Measurements from ENCODE around the gene MEGF6. TPM values are rescaled to one million over a fixed set of nuclear protein-coding genes. Genes with fewer than 3 reads are reported as not detected.

MEGF6 gene
- total RNA-seq, 1 donor from 2014 or later = 64.7 TPM

DNA sequence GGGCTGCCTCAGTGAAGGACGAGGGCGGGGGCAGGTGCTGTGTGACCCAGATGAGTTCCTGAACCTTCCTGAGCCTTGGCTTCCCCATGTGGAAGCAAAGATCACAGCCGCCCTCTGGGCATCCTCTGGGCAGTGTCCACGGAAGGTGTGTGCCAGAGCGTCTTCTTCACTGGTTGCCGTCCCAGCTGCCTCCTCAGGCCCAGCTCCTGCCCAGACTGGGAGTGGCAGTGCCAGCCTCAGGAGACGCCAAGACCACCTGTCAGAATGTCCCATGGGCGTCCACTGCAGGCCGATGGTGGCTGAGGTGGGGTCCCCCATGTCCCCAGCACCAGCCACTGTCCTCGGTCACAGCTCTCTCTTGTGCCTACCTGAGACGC is 146.7 kb downstream of the MEGF6 start:
- Mint-ChIP-seq H3K9me3 (ENCODE audit: unreplicated experiment) (peaks cover 1% of the 10 kb centered on the region), H3K36me3 (ENCODE audit: unreplicated experiment) (no peaks in the 10 kb centered on the region), H3K4me3 (ENCODE audit: unreplicated experiment) (no peak overlapping the region), H3K4me1 (ENCODE audit: low read depth, unreplicated experiment) (peaks cover 7% of the 10 kb centered on the region), H3K27me3 (ENCODE audit: unreplicated experiment) (peaks cover 3% of the 10 kb centered on the region), H3K27ac (ENCODE audit: unreplicated experiment) (no peak overlapping the region)
- no peak for DNase-seq
- TF ChIP-seq CTCF (IDR thresholded peaks at IDR 0.05; ENCODE audit: partially characterized antibody, unreplicated experiment) = no peak

- no peaks in the 10 kb centered on the region for H3K36me3 Mint-ChIP-seq (ENCODE audit: unreplicated experiment)
- H3K27ac Mint-ChIP-seq (ENCODE audit: unreplicated experiment) = no peak overlapping the region
- H3K4me3 Mint-ChIP-seq (ENCODE audit: unreplicated experiment) = no peak overlapping the region
- peaks cover 1% of the 10 kb centered on the region for H3K9me3 Mint-ChIP-seq (ENCODE audit: unreplicated experiment)
- DNase-seq = peak; percentile 29
- peaks cover 9% of the 10 kb centered on the region for H3K4me1 Mint-ChIP-seq (ENCODE audit: low read depth, unreplicated experiment)
- TF ChIP-seq CTCF (IDR thresholded peaks at IDR 0.05; ENCODE audit: partially characterized antibody, unreplicated experiment) = no peak
- H3K27me3 Mint-ChIP-seq (ENCODE audit: unreplicated experiment) = peaks cover 4% of the 10 kb centered on the region
Observed at GRCh38 chr1:3463891-3464648, 147.2 kb downstream of the MEGF6 start.

DNA sequence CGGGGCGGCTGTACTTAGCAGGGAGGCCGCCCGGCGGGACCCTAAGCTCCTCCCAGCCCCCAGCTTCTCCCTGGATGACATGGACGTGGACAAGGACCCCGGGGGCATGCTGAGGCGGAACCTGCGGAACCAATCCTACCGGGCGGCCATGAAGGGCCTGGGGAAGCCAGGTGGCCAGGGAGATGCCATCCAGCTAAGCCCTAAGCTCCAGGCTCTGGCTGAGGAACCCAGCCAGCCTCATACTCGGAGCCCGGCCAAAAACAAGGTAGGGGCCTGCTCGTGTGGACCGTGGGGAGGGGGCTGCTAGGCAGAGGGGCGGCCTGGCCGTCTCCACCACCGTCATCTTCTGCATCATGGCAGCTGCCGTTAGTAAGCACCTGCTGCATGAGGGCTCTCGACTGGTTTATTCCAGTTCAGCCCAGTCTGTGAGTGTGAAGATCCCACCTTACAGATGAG is 147.9 kb downstream of the MEGF6 start:
- H3K36me3 Mint-ChIP-seq (ENCODE audit: unreplicated experiment) = no peaks in the 10 kb centered on the region
- H3K27me3 Mint-ChIP-seq (ENCODE audit: unreplicated experiment) = peaks cover 4% of the 10 kb centered on the region
- H3K4me1 Mint-ChIP-seq (ENCODE audit: low read depth, unreplicated experiment) = peaks cover 15% of the 10 kb centered on the region
- TF ChIP-seq CTCF (IDR thresholded peaks at IDR 0.05; ENCODE audit: partially characterized antibody, unreplicated experiment) = no peak
- peak; percentile 14 for DNase-seq
- no peak overlapping the region for H3K4me3 Mint-ChIP-seq (ENCODE audit: unreplicated experiment)
- H3K27ac Mint-ChIP-seq (ENCODE audit: unreplicated experiment) = no peak overlapping the region
- peaks cover 1% of the 10 kb centered on the region for H3K9me3 Mint-ChIP-seq (ENCODE audit: unreplicated experiment)

GRCh38 chr1:3463013-3463385 is 148.3 kb downstream of the MEGF6 start:
- Mint-ChIP-seq H3K9me3 (ENCODE audit: unreplicated experiment) (peaks cover 1% of the 10 kb centered on the region), H3K4me3 (ENCODE audit: unreplicated experiment) (no peak overlapping the region), H3K27me3 (ENCODE audit: unreplicated experiment) (peaks cover 4% of the 10 kb centered on the region), H3K4me1 (ENCODE audit: low read depth, unreplicated experiment) (peaks cover 18% of the 10 kb centered on the region), H3K36me3 (ENCODE audit: unreplicated experiment) (no peaks in the 10 kb centered on the region), H3K27ac (ENCODE audit: unreplicated experiment) (no peak overlapping the region)
- DNase-seq = peak; percentile 16
- no peak for TF ChIP-seq CTCF (IDR thresholded peaks at IDR 0.05; ENCODE audit: partially characterized antibody, unreplicated experiment)

DNA sequence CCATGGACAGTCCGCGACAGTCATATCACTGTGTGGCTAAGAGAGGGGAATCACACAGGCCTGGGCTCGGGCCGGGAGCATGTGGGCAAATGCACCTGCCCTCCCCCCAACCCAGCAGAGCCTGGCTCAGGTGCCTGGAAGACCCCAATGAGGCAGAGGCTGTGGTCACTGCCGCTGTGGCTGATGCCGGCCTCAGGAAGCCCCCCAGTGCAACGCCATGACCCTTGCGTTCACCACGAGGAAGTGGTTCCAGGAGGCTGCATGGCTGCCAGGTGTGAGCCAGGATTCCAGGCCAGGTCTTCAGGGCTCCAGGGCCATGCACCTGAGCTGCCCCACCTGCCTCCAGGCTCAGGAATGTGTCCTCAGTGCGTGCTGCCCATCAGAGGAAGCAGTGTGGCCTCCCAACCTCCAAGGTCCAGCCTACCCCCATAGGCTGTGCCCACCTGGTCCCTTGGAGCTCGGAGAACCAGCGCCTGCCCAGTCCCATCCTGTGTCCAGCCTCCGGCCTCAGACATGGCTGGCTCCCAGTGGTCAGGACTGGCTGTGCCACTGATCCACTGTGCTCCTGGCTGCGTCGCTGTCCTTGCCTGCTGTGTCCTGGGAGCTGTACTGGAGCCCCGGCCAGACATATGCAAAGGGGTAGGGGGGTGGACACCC is 148.8 kb downstream of the MEGF6 start:
- DNase-seq = no peak
- TF ChIP-seq CTCF (IDR thresholded peaks at IDR 0.05; ENCODE audit: partially characterized antibody, unreplicated experiment) = no peak
- Mint-ChIP-seq H3K4me1 (ENCODE audit: low read depth, unreplicated experiment) (peaks cover 19% of the 10 kb centered on the region), H3K36me3 (ENCODE audit: unreplicated experiment) (no peaks in the 10 kb centered on the region), H3K27me3 (ENCODE audit: unreplicated experiment) (peaks cover 4% of the 10 kb centered on the region), H3K4me3 (ENCODE audit: unreplicated experiment) (no peak overlapping the region), H3K9me3 (ENCODE audit: unreplicated experiment) (peaks cover 1% of the 10 kb centered on the region), H3K27ac (ENCODE audit: unreplicated experiment) (no peak overlapping the region)
